ENCODE data around the gene TACC2. TPM values are rescaled to one million over a fixed set of nuclear protein-coding genes. Genes with fewer than 3 reads are reported as not detected.
A peak's percentile ranks its signal among the peaks of the same experiment; 100 is the strongest.

Gene TACC2
- total and polyA plus RNA-seq, 3 experiments from 2014 or later: not detected

GRCh38 chr10:122113945-122114747 is 125.2 kb downstream of the TACC2 start:
- Histone ChIP-seq H3K27me3 (ENCODE audit: insufficient read depth, low read length, poor library complexity, severe bottlenecking) (no peaks in the 10 kb centered on the region), H3K36me3 (ENCODE audit: insufficient read depth, low read length) (no peaks in the 10 kb centered on the region), H3K9me3 (ENCODE audit: low read length) (no peaks in the 10 kb centered on the region), H3K27ac (ENCODE audit: low read depth, low read length) (no peak overlapping the region), H3K4me1 (ENCODE audit: insufficient read depth, low read length) (no peaks in the 10 kb centered on the region), H3K4me3 (ENCODE audit: low read length) (no peak overlapping the region)
- ChIA-PET POLR2A (no interaction called here), CTCF (no interaction called here)
- DNase-seq: no peak
- Mint-ChIP-seq H3K36me3 (peaks cover 0 to 5% (median 0%) of the 10 kb centered on the region in 3 donors), H3K9me3 (no peaks in the 10 kb centered on the region), H3K27me3 (peaks cover 35 to 58% of the 10 kb centered on the region in 2 donors), H3K4me3 (peak overlapping the region in 1 of 7 donors; percentile 17), H3K27ac (no peak overlapping the region), H3K4me1 (peaks cover 0 to 8% (median 4%) of the 10 kb centered on the region in 3 donors)

- ChIA-PET CTCF (no interaction called here), POLR2A (no interaction called here)
- H3K9me3 Mint-ChIP-seq: no peaks in the 10 kb centered on the region
- H3K4me1 ChIP-seq (ENCODE audit: insufficient read depth, low read length): no peaks in the 10 kb centered on the region
- peaks cover 0 to 5% (median 0%) of the 10 kb centered on the region in 3 donors for H3K36me3 Mint-ChIP-seq
- H3K27ac Mint-ChIP-seq: no peak overlapping the region
- H3K4me3 Mint-ChIP-seq: no peak overlapping the region
- H3K27me3 Mint-ChIP-seq: peaks cover 35 to 46% of the 10 kb centered on the region in 2 donors
- H3K9me3 ChIP-seq (ENCODE audit: low read length): no peaks in the 10 kb centered on the region
- no peaks in the 10 kb centered on the region for H3K27me3 ChIP-seq (ENCODE audit: insufficient read depth, low read length, poor library complexity, severe bottlenecking)
- no peaks in the 10 kb centered on the region for H3K36me3 ChIP-seq (ENCODE audit: insufficient read depth, low read length)
- H3K4me1 Mint-ChIP-seq: peaks cover 0 to 8% (median 4%) of the 10 kb centered on the region in 3 donors
- no peak overlapping the region for H3K4me3 ChIP-seq (ENCODE audit: low read length)
- no peak for DNase-seq
- H3K27ac ChIP-seq (ENCODE audit: low read depth, low read length): no peak overlapping the region
Measured at GRCh38 chr10:122115874-122116273, 126.9 kb downstream of the TACC2 start.

- no peaks in the 10 kb centered on the region for H3K4me1 ChIP-seq (ENCODE audit: insufficient read depth, low read length)
- peaks cover 33 to 46% of the 10 kb centered on the region in 2 donors for H3K27me3 Mint-ChIP-seq
- POLR2A ChIA-PET: no interaction called here
- H3K36me3 Mint-ChIP-seq: peaks cover 0 to 3% (median 0%) of the 10 kb centered on the region in 3 donors
- H3K4me3 Mint-ChIP-seq: no peak overlapping the region
- H3K27ac ChIP-seq (ENCODE audit: low read depth, low read length): no peak overlapping the region
- no peaks in the 10 kb centered on the region for H3K27me3 ChIP-seq (ENCODE audit: insufficient read depth, low read length, poor library complexity, severe bottlenecking)
- H3K9me3 ChIP-seq (ENCODE audit: low read length): no peaks in the 10 kb centered on the region
- no peak for DNase-seq
- CTCF ChIA-PET: no interaction called here
- no peaks in the 10 kb centered on the region for H3K9me3 Mint-ChIP-seq
- no peaks in the 10 kb centered on the region for H3K36me3 ChIP-seq (ENCODE audit: insufficient read depth, low read length)
- no peak overlapping the region for H3K27ac Mint-ChIP-seq
- H3K4me1 Mint-ChIP-seq: peaks cover 0 to 8% (median 4%) of the 10 kb centered on the region in 3 donors
- H3K4me3 ChIP-seq (ENCODE audit: low read length): no peak overlapping the region
Measured at GRCh38 chr10:122116331-122116730, 127.4 kb downstream of the TACC2 start.

- no peak overlapping the region for H3K4me3 ChIP-seq (ENCODE audit: low read length)
- H3K4me3 Mint-ChIP-seq: no peak overlapping the region
- H3K36me3 ChIP-seq (ENCODE audit: insufficient read depth, low read length): no peaks in the 10 kb centered on the region
- H3K27me3 Mint-ChIP-seq: peaks cover 24 to 36% of the 10 kb centered on the region in 2 donors
- no peaks in the 10 kb centered on the region for H3K9me3 ChIP-seq (ENCODE audit: low read length)
- H3K27ac Mint-ChIP-seq: no peak overlapping the region
- no peaks in the 10 kb centered on the region for H3K9me3 Mint-ChIP-seq
- peaks cover 0 to 8% (median 4%) of the 10 kb centered on the region in 3 donors for H3K4me1 Mint-ChIP-seq
- ChIA-PET POLR2A (no interaction called here), CTCF (no interaction called here)
- no peak overlapping the region for H3K27ac ChIP-seq (ENCODE audit: low read depth, low read length)
- H3K27me3 ChIP-seq (ENCODE audit: insufficient read depth, low read length, poor library complexity, severe bottlenecking): no peaks in the 10 kb centered on the region
- peaks cover 0 to 3% (median 0%) of the 10 kb centered on the region in 3 donors for H3K36me3 Mint-ChIP-seq
- H3K4me1 ChIP-seq (ENCODE audit: insufficient read depth, low read length): no peaks in the 10 kb centered on the region
- DNase-seq: no peak
Measured at GRCh38 chr10:122117475-122117874, 128.5 kb downstream of the TACC2 start.

GRCh38 chr10:122120008-122120744 is 131.2 kb downstream of the TACC2 start:
- no peaks in the 10 kb centered on the region for H3K9me3 Mint-ChIP-seq
- no peaks in the 10 kb centered on the region for H3K27me3 ChIP-seq (ENCODE audit: insufficient read depth, low read length, poor library complexity, severe bottlenecking)
- no peaks in the 10 kb centered on the region for H3K4me1 ChIP-seq (ENCODE audit: insufficient read depth, low read length)
- H3K9me3 ChIP-seq (ENCODE audit: low read length): no peaks in the 10 kb centered on the region
- no peak overlapping the region for H3K27ac Mint-ChIP-seq
- H3K36me3 Mint-ChIP-seq: peaks cover 0 to under 1% (median 0%) of the 10 kb centered on the region in 3 donors
- no peaks in the 10 kb centered on the region for H3K36me3 ChIP-seq (ENCODE audit: insufficient read depth, low read length)
- peaks cover 9 to 21% of the 10 kb centered on the region in 2 donors for H3K27me3 Mint-ChIP-seq
- POLR2A ChIA-PET: no interaction called here
- no peak for DNase-seq
- H3K4me1 Mint-ChIP-seq: no peaks in the 10 kb centered on the region
- H3K4me3 Mint-ChIP-seq: no peak overlapping the region
- CTCF ChIA-PET: no interaction called here
- H3K27ac ChIP-seq (ENCODE audit: low read depth, low read length): no peak overlapping the region
- H3K4me3 ChIP-seq (ENCODE audit: low read length): no peak overlapping the region

- Histone ChIP-seq H3K4me1 (ENCODE audit: insufficient read depth, low read length) (no peaks in the 10 kb centered on the region), H3K27me3 (ENCODE audit: insufficient read depth, low read length, poor library complexity, severe bottlenecking) (no peaks in the 10 kb centered on the region), H3K36me3 (ENCODE audit: insufficient read depth, low read length) (no peaks in the 10 kb centered on the region), H3K9me3 (ENCODE audit: low read length) (no peaks in the 10 kb centered on the region), H3K27ac (ENCODE audit: low read depth, low read length) (no peak overlapping the region), H3K4me3 (ENCODE audit: low read length) (no peak overlapping the region)
- POLR2A ChIA-PET: no interaction called here
- Mint-ChIP-seq H3K27ac (no peak overlapping the region), H3K9me3 (no peaks in the 10 kb centered on the region), H3K4me3 (no peak overlapping the region), H3K4me1 (no peaks in the 10 kb centered on the region), H3K36me3 (no peaks in the 10 kb centered on the region), H3K27me3 (peaks cover 5 to 12% of the 10 kb centered on the region in 2 donors)
- no peak for DNase-seq
- CTCF ChIA-PET: no interaction called here
Measured at GRCh38 chr10:122121059-122121458, 132.1 kb downstream of the TACC2 start.

GRCh38 chr10:122122493-122122892 is 133.5 kb downstream of the TACC2 start:
- no peaks in the 10 kb centered on the region for H3K36me3 ChIP-seq (ENCODE audit: insufficient read depth, low read length)
- H3K4me1 ChIP-seq (ENCODE audit: insufficient read depth, low read length): no peaks in the 10 kb centered on the region
- Mint-ChIP-seq H3K36me3 (no peaks in the 10 kb centered on the region), H3K27me3 (peaks cover 2 to 4% of the 10 kb centered on the region in 2 donors), H3K4me3 (no peak overlapping the region), H3K27ac (peak overlapping the region in 1 of 8 donors; percentile 19), H3K9me3 (no peaks in the 10 kb centered on the region), H3K4me1 (no peaks in the 10 kb centered on the region)
- no peak overlapping the region for H3K27ac ChIP-seq (ENCODE audit: low read depth, low read length)
- DNase-seq: no peak
- no peaks in the 10 kb centered on the region for H3K27me3 ChIP-seq (ENCODE audit: insufficient read depth, low read length, poor library complexity, severe bottlenecking)
- no peak overlapping the region for H3K4me3 ChIP-seq (ENCODE audit: low read length)
- no peaks in the 10 kb centered on the region for H3K9me3 ChIP-seq (ENCODE audit: low read length)
- ChIA-PET CTCF (no interaction called here), POLR2A (no interaction called here)

GRCh38 chr10:122123186-122123585 is 134.2 kb downstream of the TACC2 start:
- no peaks in the 10 kb centered on the region for H3K9me3 ChIP-seq (ENCODE audit: low read length)
- Mint-ChIP-seq H3K36me3 (no peaks in the 10 kb centered on the region), H3K27me3 (peaks cover 4 to 7% of the 10 kb centered on the region in 2 donors), H3K9me3 (peaks cover 0 to 1% (median 0%) of the 10 kb centered on the region in 5 donors), H3K4me1 (no peaks in the 10 kb centered on the region), H3K4me3 (no peak overlapping the region), H3K27ac (no peak overlapping the region)
- H3K4me3 ChIP-seq (ENCODE audit: low read length): no peak overlapping the region
- H3K27ac ChIP-seq (ENCODE audit: low read depth, low read length): no peak overlapping the region
- H3K36me3 ChIP-seq (ENCODE audit: insufficient read depth, low read length): no peaks in the 10 kb centered on the region
- ChIA-PET POLR2A (no interaction called here), CTCF (no interaction called here)
- no peaks in the 10 kb centered on the region for H3K4me1 ChIP-seq (ENCODE audit: insufficient read depth, low read length)
- no peak for DNase-seq
- no peaks in the 10 kb centered on the region for H3K27me3 ChIP-seq (ENCODE audit: insufficient read depth, low read length, poor library complexity, severe bottlenecking)

All from CD8-positive, alpha-beta memory T cell (primary cell).